HG03565 (cell line): ENCODE results near the gene ERC2.

Source experiments
- ATAC-seq: cut with Tn5 transposase; IDR thresholded peaks from one replicate; pipeline ENCODE4 v1.9.1; 2021; ENCODE audit warnings: mild to moderate bottlenecking, moderate library complexity; ENCODE audit not compliant: unreplicated experiment

Gene ERC2

GRCh38 chr3:55576621-55577388 is 891.5 kb downstream of the ERC2 start:
- no peak for ATAC-seq

- ATAC-seq: no peak
Measured at GRCh38 chr3:55574671-55575070, 893.6 kb downstream of the ERC2 start.

- no peak for ATAC-seq
Measured at GRCh38 chr3:55572816-55573215, 895.5 kb downstream of the ERC2 start.

GRCh38 chr3:55571913-55572312 is 896.4 kb downstream of the ERC2 start:
- ATAC-seq: no peak

GRCh38 chr3:55571216-55571813 is 897.0 kb downstream of the ERC2 start:
- ATAC-seq: no peak

GRCh38 chr3:55570271-55570711 is 898.0 kb downstream of the ERC2 start:
- ATAC-seq: no peak

- ATAC-seq: no peak
Measured at GRCh38 chr3:55569033-55569599, 899.2 kb downstream of the ERC2 start.

- ATAC-seq: no peak
Measured at GRCh38 chr3:55567615-55568014, 900.7 kb downstream of the ERC2 start.

- ATAC-seq: no peak
Measured at GRCh38 chr3:55567121-55567520, 901.1 kb downstream of the ERC2 start.

- ATAC-seq: no peak
Measured at GRCh38 chr3:55565521-55565920, 902.7 kb downstream of the ERC2 start.

- no peak for ATAC-seq
Measured at GRCh38 chr3:55564726-55565125, 903.5 kb downstream of the ERC2 start.

GRCh38 chr3:55562700-55563099 is 905.6 kb downstream of the ERC2 start:
- ATAC-seq: no peak

GRCh38 chr3:55559500-55560423 is 908.5 kb downstream of the ERC2 start:
- ATAC-seq: no peak

- ATAC-seq: no peak
Measured at GRCh38 chr3:55558316-55558715, 910.0 kb downstream of the ERC2 start.

GRCh38 chr3:55557549-55557948 is 910.7 kb downstream of the ERC2 start:
- no peak for ATAC-seq

- no peak for ATAC-seq
Measured at GRCh38 chr3:55556619-55557537, 911.4 kb downstream of the ERC2 start.

- ATAC-seq: no peak
Measured at GRCh38 chr3:55555873-55556618, 912.2 kb downstream of the ERC2 start.

GRCh38 chr3:55554634-55555425 is 913.4 kb downstream of the ERC2 start:
- no peak for ATAC-seq

GRCh38 chr3:55551644-55552043 is 916.6 kb downstream of the ERC2 start:
- ATAC-seq: no peak
